Aorta (tissue), 5 donors: ENCODE data around the gene CDKN2B. TPM values are rescaled to one million over a fixed set of nuclear protein-coding genes. Genes with fewer than 3 reads are reported as not detected.

Experiments used
- ATAC-seq: fragments of 200-7000 bp; cut with Tn5 transposase; one replicate; pipeline ENCODE4 v1.9.1; 2022; ENCODE audit warnings: moderate library complexity; ENCODE audit not compliant: low FRiP score
- DNase-seq, 2 donors: peaks; one replicate each; pipeline ENCODE4 v3.0.0-alpha.2; 2020
- H3K27ac ChIP-seq, 2 donors: one replicate each; pipeline ENCODE4 v1.5.1; 2013; ENCODE audit warnings: low read length in 2 of 2, mild to moderate bottlenecking in 2 of 2, moderate library complexity in 2 of 2, control low read depth in 1 of 2, inconsistent platforms in 1 of 2, low read depth in 1 of 2
- H3K27me3 ChIP-seq, 2 donors: one replicate each; pipeline ENCODE4 v1.6.1; 2013; ENCODE audit warnings: control low read depth in 1 of 2, low read length in 1 of 2, mild to moderate bottlenecking in 1 of 2, moderate library complexity in 1 of 2; ENCODE audit not compliant: insufficient read depth in 2 of 2, control insufficient read depth in 1 of 2
- H3K36me3 ChIP-seq, 2 donors: one replicate each; pipeline ENCODE4 v1.6.1; 2013; ENCODE audit warnings: control low read depth in 1 of 2, low read length in 1 of 2, mild to moderate bottlenecking in 1 of 2; ENCODE audit not compliant: insufficient read depth in 2 of 2, control insufficient read depth in 1 of 2
- H3K4me1 ChIP-seq, 2 donors: one replicate each; pipeline ENCODE4 v1.6.1; 2013; ENCODE audit warnings: low read length in 2 of 2, control low read depth in 1 of 2, mild to moderate bottlenecking in 1 of 2, moderate library complexity in 1 of 2; ENCODE audit not compliant: insufficient read depth in 2 of 2, control insufficient read depth in 1 of 2
- H3K4me3 ChIP-seq, 2 donors: one replicate each; pipeline ENCODE4 v1.5.1; 2013; ENCODE audit warnings: low read length in 2 of 2, control low read depth in 1 of 2, mild to moderate bottlenecking in 1 of 2
- H3K9me3 ChIP-seq: one replicate; pipeline ENCODE4 v1.6.1; 2013; ENCODE audit warnings: mild to moderate bottlenecking, low read length; ENCODE audit not compliant: control insufficient read depth
- WGBS, 2 donors: extraction: QIAGEN DNeasy Blood & Tissue Kit; methylation state at CpG; one replicate each; pipeline ENCODE4 v1.1.7; 2013; 5-methylcytosine and 5-hydroxymethylcytosine counted together
- intact Hi-C, 2 donors: fragments of 100-400 bp; cut with DNase I; formaldehyde crosslinking; loops; one replicate each; pipeline versions ENCODE4 v1.14.2 to v1.15.0; 2022
- polyA plus RNA-seq, 2 donors: library from polyadenylated mRNA; stranded (reverse); fragments of 200-250 nt; gene quantifications; one replicate each; pipeline ENCODE4 v1.2.3, GENCODE V29; 2013
- total RNA-seq, 2 donors: library from RNA; stranded (reverse); fragmentation: NEBNext Ultra II Directional; extraction: Animal tissue kit (Norgen Biotek cat#: 25700); gene quantifications; one replicate each; pipeline ENCODE4 v1.2.1, GENCODE V29; 2021
- donor health status: healthy with polysubstance abuse.
- donor health status: Bipolar disorder and iron deficiency.
- donor health status: DM: no; HTN: no; CAD: no.
- donor health status: DM: no; HTN: no; CAD: no.
- donor health status: DM: yes; HTN: yes; CAD: no.

Gene CDKN2B
- total and polyA plus RNA-seq, 4 donors: 4.5 to 12.9 (median 5.1) TPM

- H3K4me3 ChIP-seq: peak within 1 kb of the TSS; percentile 64 to 72
- intact Hi-C loops: no loop called here
- ATAC-seq (peak; percentile 72), DNase-seq (peak; percentile 72 to 80)
- H3K4me1 ChIP-seq: no peaks in the 10 kb centered on the region
- H3K27me3 ChIP-seq: no peaks in the 10 kb centered on the region
- WGBS, 2 donors: 1% methylated on average over 19 to 43 of the region's 43 CpGs
- H3K27ac ChIP-seq: no peak within 1 kb of the TSS
- H3K36me3 ChIP-seq: no peaks in the 10 kb centered on the region
- H3K9me3 ChIP-seq: no peaks in the 10 kb centered on the region
Measured at GRCh38 chr9:21994556-21995005, 14.5 kb downstream of the CDKN2B start, which contains the start of gene CDKN2B-AS1. Gene CDKN2B-AS1 (plus strand): TSS chr9:21994791.

DNA sequence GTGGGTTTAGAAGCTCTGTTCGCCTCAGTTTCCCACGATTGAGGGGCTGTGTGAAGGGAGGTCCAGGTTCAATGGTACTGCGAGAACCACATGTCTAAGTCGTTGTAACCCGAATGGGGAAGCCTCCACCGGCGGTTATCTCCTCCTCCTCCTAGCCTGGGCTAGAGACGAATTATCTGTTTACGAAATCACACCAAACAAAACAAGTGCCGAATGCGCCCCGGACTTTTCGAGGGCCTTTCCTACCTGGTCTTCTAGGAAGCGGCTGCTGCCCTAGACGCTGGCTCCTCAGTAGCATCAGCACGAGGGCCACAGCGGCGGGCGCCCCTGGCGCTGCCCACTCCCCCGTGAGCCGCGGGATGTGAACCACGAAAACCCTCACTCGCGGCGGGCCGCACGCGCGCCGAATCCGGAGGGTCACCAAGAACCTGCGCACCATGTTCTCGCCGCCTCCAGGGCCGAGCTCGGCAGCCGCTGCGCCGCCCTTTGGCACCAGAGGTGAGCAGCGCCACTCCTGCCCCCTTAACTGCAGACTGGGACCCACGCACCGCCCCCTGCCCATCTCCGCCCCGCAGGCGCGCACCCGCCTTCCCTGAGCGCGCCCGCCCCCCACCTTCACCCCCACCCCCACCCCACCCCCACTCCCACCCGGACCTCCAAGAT is 15.1 kb downstream of the CDKN2B start, which contains the start of gene CDKN2A:
CDKN2A (minus strand) TSS at position 500 of the 663 bp plus-strand sequence.
- H3K4me3 ChIP-seq: peak within 1 kb of the TSS; percentile 64 to 72
- DNase-seq (peak; percentile 55 to 80), ATAC-seq (peak; percentile 40)
- no peaks in the 10 kb centered on the region for H3K27me3 ChIP-seq
- H3K36me3 ChIP-seq: no peaks in the 10 kb centered on the region
- 9 to 13% methylated on average over 42 to 53 of the region's 53 CpGs for WGBS, 2 donors
- intact Hi-C loops: no loop called here
- H3K4me1 ChIP-seq: no peaks in the 10 kb centered on the region
- H3K9me3 ChIP-seq: no peaks in the 10 kb centered on the region
- no peak within 1 kb of the TSS for H3K27ac ChIP-seq

DNA sequence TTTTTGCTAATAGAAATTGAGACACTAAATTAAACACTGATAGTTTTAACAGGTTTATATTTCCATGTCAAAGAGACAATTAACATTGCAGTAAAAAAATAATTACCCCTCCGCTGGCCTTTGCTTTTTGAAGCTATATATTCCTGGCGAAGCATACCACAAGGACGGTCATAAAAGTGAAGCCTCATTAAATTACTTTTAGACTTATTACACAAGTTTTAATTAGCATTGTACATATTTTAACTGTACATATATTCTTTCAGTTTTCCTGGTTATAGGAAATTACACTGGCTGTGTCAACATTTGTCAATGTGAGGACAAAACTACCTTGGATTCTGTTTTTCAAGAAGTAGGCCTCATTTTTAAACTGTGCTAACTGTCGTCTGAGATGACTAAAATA is 16.1 kb downstream of the CDKN2B start:
- 98% methylated on average over 4 of the region's 4 CpGs for WGBS, 2 donors
- Histone ChIP-seq H3K4me1 (no peaks in the 10 kb centered on the region), H3K27me3 (no peaks in the 10 kb centered on the region), H3K36me3 (no peaks in the 10 kb centered on the region), H3K27ac (no peak overlapping the region), H3K9me3 (no peaks in the 10 kb centered on the region), H3K4me3 (no peak overlapping the region)
- intact Hi-C loops: no loop called here
- ATAC-seq: no peak
- no peak for DNase-seq

DNA sequence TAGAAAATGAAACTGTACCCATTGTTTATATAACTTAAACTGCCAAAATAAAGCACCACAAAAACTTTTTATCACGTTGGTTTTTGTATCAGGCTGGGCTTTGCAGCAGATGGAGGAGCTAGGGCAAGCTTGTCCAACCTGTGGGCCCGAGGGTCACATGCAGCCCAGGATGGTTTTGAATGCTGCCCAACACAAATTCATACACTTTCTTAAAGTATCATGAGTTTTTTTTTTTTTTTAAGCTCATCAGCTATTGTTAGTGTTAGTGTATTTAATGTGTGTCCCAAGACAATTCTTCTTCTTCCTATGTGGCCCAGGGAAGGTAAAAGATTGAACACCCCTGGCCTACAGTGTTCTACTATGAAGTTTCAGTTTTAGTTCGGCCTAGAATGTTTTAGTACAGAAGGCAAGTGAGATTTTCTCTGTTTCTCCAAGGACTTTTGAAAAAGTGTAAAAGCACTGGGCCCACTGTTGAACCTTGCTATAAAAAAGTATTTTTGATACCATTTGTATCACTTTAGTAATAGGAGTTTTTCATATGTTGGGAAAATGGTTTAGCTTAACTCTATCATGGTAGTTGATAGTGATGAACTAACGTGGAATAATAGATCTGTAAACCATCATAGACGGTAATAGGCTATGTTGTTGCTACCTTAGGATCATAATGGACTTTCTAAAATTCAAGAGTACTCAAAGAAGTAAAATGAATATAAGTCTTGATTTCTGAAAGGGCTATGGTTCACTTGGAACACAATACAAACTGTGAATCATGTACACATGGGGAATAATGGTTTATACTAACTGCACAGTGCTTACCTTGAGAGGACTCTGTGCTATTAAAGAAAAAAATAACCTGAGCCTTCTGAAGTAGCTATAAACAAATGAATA is 17.8 kb downstream of the CDKN2B start:
- Histone ChIP-seq H3K27ac (no peak overlapping the region), H3K4me1 (no peaks in the 10 kb centered on the region), H3K36me3 (no peaks in the 10 kb centered on the region), H3K9me3 (no peaks in the 10 kb centered on the region), H3K27me3 (no peaks in the 10 kb centered on the region), H3K4me3 (no peak overlapping the region)
- 90% methylated on average over 5 of the region's 5 CpGs for whole genome bisulfite sequencing, 2 donors
- DNase-seq (no peak), ATAC-seq (no peak)
- intact Hi-C loops: no loop called here

DNA sequence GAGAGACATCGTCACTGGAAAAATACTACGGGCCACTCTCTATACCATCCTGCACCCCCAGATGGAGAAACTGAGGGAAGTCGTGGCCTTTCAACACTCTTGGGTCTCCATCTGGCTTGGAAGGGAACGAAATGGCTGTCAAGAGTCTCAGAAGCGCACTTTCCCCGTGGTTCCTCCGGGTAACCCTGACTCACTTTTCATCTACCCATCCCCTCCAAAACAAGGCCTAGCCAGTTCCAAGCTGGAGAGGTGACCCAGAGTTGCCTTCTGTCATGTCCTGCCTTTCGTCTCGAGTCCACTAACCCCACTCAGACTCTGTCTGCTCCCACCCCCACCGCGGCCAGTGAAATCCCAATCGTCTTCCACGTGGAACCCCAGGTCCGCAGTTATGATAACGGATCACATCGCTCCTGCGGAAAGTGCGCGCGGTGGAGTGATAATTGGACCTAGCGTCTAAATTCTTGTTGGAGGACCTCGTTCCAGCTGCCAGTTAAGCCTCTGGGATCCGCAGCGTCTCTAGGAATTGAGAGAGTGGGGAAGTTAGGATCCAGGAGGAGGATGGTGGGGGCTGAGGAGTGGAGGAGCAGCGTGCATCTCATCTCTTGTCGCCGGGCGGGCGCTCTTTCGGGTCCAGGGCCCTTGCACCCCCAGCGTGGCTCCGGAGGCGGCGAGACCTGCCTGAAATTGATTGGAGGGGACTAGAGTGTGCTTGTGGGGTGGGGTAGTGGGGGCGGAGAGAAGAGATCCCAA is 19.5 kb downstream of the CDKN2B start:
- WGBS, 2 donors: 26 to 32% methylated on average over 35 of the region's 35 CpGs
- no peaks in the 10 kb centered on the region for H3K27me3 ChIP-seq
- no peak overlapping the region for H3K27ac ChIP-seq
- intact Hi-C loops: no loop called here
- no peaks in the 10 kb centered on the region for H3K4me1 ChIP-seq
- ATAC-seq (no peak), DNase-seq (peak in 1 of 2 donors; percentile 73)
- H3K4me3 ChIP-seq: no peak overlapping the region
- H3K9me3 ChIP-seq: no peaks in the 10 kb centered on the region
- H3K36me3 ChIP-seq: no peaks in the 10 kb centered on the region

DNA sequence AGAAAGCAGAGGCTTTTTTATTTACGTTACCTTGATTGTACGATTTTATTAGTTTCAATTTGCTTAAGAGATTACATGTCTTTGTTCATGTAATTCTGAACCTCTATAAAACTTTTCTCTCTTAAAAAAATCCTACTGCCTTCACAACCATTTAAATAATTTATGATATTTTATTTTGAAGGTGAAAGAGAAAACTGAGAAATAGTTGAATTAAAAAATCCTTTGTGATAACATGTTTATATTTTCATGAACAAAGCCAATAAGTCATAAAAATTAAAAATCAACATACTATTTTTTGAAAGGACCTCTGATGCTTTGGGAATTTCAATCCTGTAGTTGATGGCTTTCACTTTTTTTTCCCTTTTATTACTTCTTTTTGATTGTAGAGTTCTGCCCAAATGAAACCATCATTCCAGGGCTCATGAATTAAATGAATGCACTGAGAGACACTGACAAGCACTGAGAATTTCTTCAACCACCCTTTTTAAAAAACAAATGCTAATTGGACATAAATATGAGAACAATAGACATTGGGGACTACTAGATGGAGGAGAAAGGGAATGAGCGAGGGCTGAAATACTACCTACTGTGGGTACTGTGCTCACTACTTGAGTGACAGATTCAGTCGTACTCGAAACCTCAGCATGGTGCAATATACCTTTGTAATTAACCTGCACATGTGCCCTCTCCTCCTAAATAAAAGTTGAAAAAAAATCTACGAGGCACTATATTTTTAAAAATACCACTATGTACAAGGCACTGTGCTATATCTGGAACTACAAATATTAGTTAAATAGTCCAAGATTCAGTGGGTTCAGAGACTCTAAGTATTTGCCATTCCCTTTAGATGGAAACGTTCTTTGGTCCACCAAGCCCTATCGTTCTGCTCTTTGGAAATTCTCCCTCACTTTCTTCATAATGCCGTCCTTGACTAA is 20.8 kb downstream of the CDKN2B start:
- H3K4me3 ChIP-seq: no peak overlapping the region
- H3K9me3 ChIP-seq: no peaks in the 10 kb centered on the region
- DNase-seq (no peak), ATAC-seq (no peak)
- 47 to 59% methylated on average over 9 of the region's 9 CpGs for WGBS, 2 donors
- H3K27ac ChIP-seq: no peak overlapping the region
- no peaks in the 10 kb centered on the region for H3K4me1 ChIP-seq
- no peaks in the 10 kb centered on the region for H3K27me3 ChIP-seq
- H3K36me3 ChIP-seq: no peaks in the 10 kb centered on the region
- intact Hi-C loops: no loop called here

- Histone ChIP-seq H3K27ac (no peak overlapping the region), H3K4me3 (no peak overlapping the region), H3K9me3 (no peaks in the 10 kb centered on the region), H3K36me3 (no peaks in the 10 kb centered on the region), H3K4me1 (no peaks in the 10 kb centered on the region), H3K27me3 (no peaks in the 10 kb centered on the region)
- intact Hi-C loops: no loop called here
- ATAC-seq (no peak), DNase-seq (no peak)
- 82 to 86% methylated on average over 5 of the region's 5 CpGs for WGBS, 2 donors
Measured at GRCh38 chr9:21985964-21986667, 23.0 kb downstream of the CDKN2B start.
